OCI-LY7 (cell line): Measurements from ENCODE around the gene AK9. TPM values are rescaled to one million over a fixed set of nuclear protein-coding genes. Genes with fewer than 3 reads are reported as not detected.

Experiments
- BruUV-seq: library from RNA; stranded (reverse); fragments of 400-500 nt; replicated peaks from 2 replicates; lab custom pipeline; 2021; lab: Mats Ljungman, UMichigan
- CTCF ChIA-PET: fragments of 300-600 bp; sonication (Branson Sonifier 250); formaldehyde crosslinking; loops from one replicate; lab custom pipeline; 2022; ENCODE audit warnings: antibody characterized with exemption; ENCODE audit not compliant: unreplicated experiment; lab: Charles Lee
- POLR2A ChIA-PET: fragments of 300-600 bp; sonication (Branson Sonifier 250); formaldehyde crosslinking; loops from one replicate; lab custom pipeline; 2022; ENCODE audit warnings: antibody characterized with exemption; lab: Charles Lee
- DNase-seq: peaks from one replicate; pipeline ENCODE4 v3.0.0-alpha.2; 2015; ENCODE audit warnings: low spot score
- H2AFZ ChIP-seq: fragments of 200-600 bp; sonication (generic), shearing (Covaris generic); 2 replicates; pipeline ENCODE4 v1.6.1; 2014; ENCODE audit warnings: mild to moderate bottlenecking, antibody characterized with exemption, low read length, moderate library complexity
- H3K27ac ChIP-seq: fragments of 200-600 bp; sonication (generic); 2 replicates; pipeline ENCODE4 v1.5.1; 2014; ENCODE audit warnings: mixed run types, low read depth, mild to moderate bottlenecking, moderate library complexity, low read length, inconsistent platforms; ENCODE audit not compliant: poor library complexity, severe bottlenecking
- H3K36me3 ChIP-seq: fragments of 200-600 bp; sonication (generic); 2 replicates; pipeline ENCODE4 v1.6.1; 2014; ENCODE audit warnings: mild to moderate bottlenecking, antibody characterized with exemption, low read length, moderate library complexity, mixed read lengths; ENCODE audit not compliant: insufficient read depth
- H3K4me1 ChIP-seq: fragments of 200-600 bp; sonication (generic); 2 replicates; pipeline ENCODE4 v1.5.1; 2014; ENCODE audit warnings: mild to moderate bottlenecking, low read length; ENCODE audit not compliant: insufficient read depth, poor library complexity, severe bottlenecking
- H3K4me2 ChIP-seq: fragments of 200-600 bp; sonication (generic); 2 replicates; pipeline ENCODE4 v1.6.1; 2014; ENCODE audit warnings: mild to moderate bottlenecking, low read length
- H3K4me3 ChIP-seq: fragments of 200-600 bp; sonication (generic); 2 replicates; pipeline ENCODE4 v1.5.1; 2014; ENCODE audit warnings: mild to moderate bottlenecking, low read depth, low read length; ENCODE audit not compliant: poor library complexity, severe bottlenecking
- H3K79me2 ChIP-seq: fragments of 200-600 bp; sonication (generic); 2 replicates; pipeline ENCODE4 v1.6.1; 2016; ENCODE audit warnings: low read depth, mild to moderate bottlenecking, low read length, moderate library complexity, mixed read lengths; ENCODE audit not compliant: insufficient read depth
- H3K9me2 ChIP-seq: fragments of 200-600 bp; sonication (generic); 2 replicates; pipeline ENCODE4 v1.6.1; 2016; ENCODE audit warnings: mild to moderate bottlenecking, low read length, mixed read lengths; ENCODE audit not compliant: insufficient read depth
- H3K9me3 ChIP-seq: fragments of 200-600 bp; sonication (generic); 2 replicates; pipeline ENCODE4 v1.6.1; 2014; ENCODE audit warnings: mild to moderate bottlenecking, mixed run types, low read length, mixed read lengths
- H4K20me1 ChIP-seq: fragments of 200-600 bp; sonication (generic); 2 replicates; pipeline ENCODE4 v1.6.1; 2014; ENCODE audit warnings: mild to moderate bottlenecking, antibody characterized with exemption, low read length, moderate library complexity, mixed read lengths; ENCODE audit not compliant: insufficient read depth
- CTCF ChIP-seq: fragments of 200-600 bp; sonication (generic); conservative IDR thresholded peaks from 2 replicates; pipeline ENCODE4 v1.5.1; 2014; ENCODE audit warnings: mild to moderate bottlenecking, antibody characterized with exemption, low read length, moderate library complexity, mixed read lengths
- EZH2phosphoT487 ChIP-seq: fragments of 200-600 bp; sonication (generic); IDR thresholded peaks from 2 replicates; pipeline ENCODE4 v1.6.1; 2018; ENCODE audit warnings: low read depth, borderline replicate concordance, mild to moderate bottlenecking, mixed run types, antibody characterized with exemption, low read length, moderate library complexity, mixed read lengths
- intact Hi-C: fragments of 100-400 bp; cut with micrococcal nuclease; formaldehyde crosslinking; loops from one replicate; pipeline ENCODE4 v1.10.0; 2022; ENCODE audit not compliant: unreplicated experiment
- total RNA-seq, 2 experiments: library from RNA; depleted of rRNA in 1 of 2; stranded (reverse); fragments of >200 nt in 1 of 2; shearing (Covaris generic) in 1 of 2; gene quantifications; 2 replicates each; pipeline ENCODE4 v1.2.3, GENCODE V29; 2014 to 2022

AK9 gene
- total RNA-seq, 2 experiments from 2014 or later = 4.9 to 6.7 TPM

GRCh38 chr6:109455437-109456110, 235.4 kb downstream of the AK9 start, which contains the start of gene MICAL1:
TSS of gene MICAL1 (minus strand) at chr6:109455772. CDS start at chr6:109454196, 1,576 bp downstream.
- no peaks in the 10 kb centered on the region for H4K20me1 ChIP-seq
- CTCF ChIA-PET = interaction anchor here (1.0 to 1.1 kb wide), 2 partner anchors 24 to 73 kb away, joined by 3 read pairs; partner anchors contain the start of gene CD164
- intact Hi-C loops = loop anchor here (1.0 to 10.0 kb wide), 4 partner anchors 15 to 361 kb away; partner anchors contain the start of genes AK9, CEP57L1, FIG4 and PPIL6
- H3K4me3 ChIP-seq = peak within 1 kb of the TSS; percentile 82
- peak within 1 kb of the TSS; percentile 99 for H3K4me2 ChIP-seq
- peak within 1 kb of the TSS; percentile 99 for H3K27ac ChIP-seq
- POLR2A ChIA-PET = interaction anchor here (1.2 to 6.4 kb wide), 7 partner anchors 9 to 73 kb away, joined by 4 to 64 read pairs (median 6); partner anchors contain the start of genes CD164, PPIL6, SMPD2 and ZBTB24
- H3K9me3 ChIP-seq = no peaks in the 10 kb centered on the region
- peaks cover 33% of the 10 kb centered on the region; the same call in 1 of the 2 replicates for H3K79me2 ChIP-seq
- peaks cover 82% of the 10 kb centered on the region for H3K4me1 ChIP-seq
- peak within 1 kb of the TSS; percentile 2; the same call in 1 of the 2 replicates for H2AFZ ChIP-seq
- BruUV-seq = no TSS peak
- peaks cover 44% of the 10 kb centered on the region for H3K36me3 ChIP-seq
- DNase-seq = peak; percentile 93
- TF ChIP-seq EZH2phosphoT487 (no peak), CTCF (no peak; the same call in 1 of the 2 replicates)
- no peaks in the 10 kb centered on the region for H3K9me2 ChIP-seq

GRCh38 chr6:109454496-109455436, 236.2 kb downstream of the AK9 start:
- peak overlapping the region; percentile 99 for H3K4me2 ChIP-seq
- peaks cover 82% of the 10 kb centered on the region for H3K4me1 ChIP-seq
- H2AFZ ChIP-seq = no peak overlapping the region
- no peaks in the 10 kb centered on the region for H3K9me2 ChIP-seq
- no peaks in the 10 kb centered on the region for H4K20me1 ChIP-seq
- TF ChIP-seq CTCF (0 out of 2 replicates have a peak, but pooled peaks have one; percentile 19), EZH2phosphoT487 (no peak)
- POLR2A ChIA-PET = interaction anchor here (0.6 to 6.4 kb wide), 7 partner anchors 11 to 95 kb away, joined by 3 to 64 read pairs (median 6); partner anchors contain the start of genes CD164, PPIL6, SMPD2 and ZBTB24
- no peaks in the 10 kb centered on the region for H3K9me3 ChIP-seq
- BruUV-seq = TSS peak; percentile 48
- peak overlapping the region; percentile 82 for H3K4me3 ChIP-seq
- peaks cover 39% of the 10 kb centered on the region for H3K36me3 ChIP-seq
- CTCF ChIA-PET = interaction anchor here (0.6 to 1.0 kb wide), 3 partner anchors 72 to 236 kb away, joined by 3 read pairs; partner anchors contain the start of genes AK9, CD164 and FIG4
- intact Hi-C loops = loop anchor here (1.0 to 10.0 kb wide), 5 partner anchors 14 to 360 kb away; partner anchors contain the start of genes AK9, CEP57L1, FIG4 and PPIL6
- H3K27ac ChIP-seq = peak overlapping the region; percentile 99
- peaks cover 28% of the 10 kb centered on the region; the same call in 1 of the 2 replicates for H3K79me2 ChIP-seq
- DNase-seq = peak; percentile 89
